Measurements from ENCODE around the gene CDK11A.
"Not testable (repeated sequence)": the region's sequence is repeated elsewhere in the genome, so short reads cannot be mapped to it uniquely, and the experiment has no call there.

Gene CDK11A

DNA sequence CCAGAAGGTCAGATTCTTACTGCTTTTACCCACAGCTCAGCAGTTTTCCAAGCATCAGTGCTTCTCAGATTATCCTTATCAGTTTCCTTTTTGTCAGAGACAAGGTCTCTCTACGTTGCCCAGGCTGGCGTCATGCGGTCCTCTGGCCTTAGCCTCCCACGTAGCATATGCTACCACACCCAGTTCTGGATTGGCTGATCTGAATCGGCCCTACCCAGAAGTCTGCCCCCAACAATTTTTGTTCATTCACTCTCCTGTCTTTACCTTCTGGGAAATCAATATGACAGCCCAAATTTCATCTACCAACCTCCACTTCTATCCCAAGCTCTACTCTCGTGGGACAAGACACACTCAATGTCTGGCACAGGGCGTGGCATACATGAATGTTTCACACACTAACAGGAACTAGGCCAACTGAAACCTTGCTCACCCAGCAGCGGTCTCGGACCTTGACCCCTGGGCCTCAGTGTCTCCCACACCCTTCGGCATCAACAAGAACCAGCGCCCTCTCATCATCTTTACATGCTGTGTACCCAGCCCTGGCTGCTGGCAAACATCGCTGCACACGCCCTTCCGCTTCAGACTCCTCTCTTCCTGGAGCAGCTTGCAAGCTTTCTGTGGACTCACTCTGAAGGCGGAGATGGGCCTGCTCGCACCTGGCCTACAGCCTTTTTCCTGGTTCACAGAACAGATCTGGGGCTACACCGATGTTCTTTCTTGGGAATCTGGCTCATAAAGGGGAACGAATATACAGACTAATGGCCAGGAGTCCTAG lies 8.9 kb downstream of the CDK11A start:
- not testable (repeated sequence) for DNase-seq

DNA sequence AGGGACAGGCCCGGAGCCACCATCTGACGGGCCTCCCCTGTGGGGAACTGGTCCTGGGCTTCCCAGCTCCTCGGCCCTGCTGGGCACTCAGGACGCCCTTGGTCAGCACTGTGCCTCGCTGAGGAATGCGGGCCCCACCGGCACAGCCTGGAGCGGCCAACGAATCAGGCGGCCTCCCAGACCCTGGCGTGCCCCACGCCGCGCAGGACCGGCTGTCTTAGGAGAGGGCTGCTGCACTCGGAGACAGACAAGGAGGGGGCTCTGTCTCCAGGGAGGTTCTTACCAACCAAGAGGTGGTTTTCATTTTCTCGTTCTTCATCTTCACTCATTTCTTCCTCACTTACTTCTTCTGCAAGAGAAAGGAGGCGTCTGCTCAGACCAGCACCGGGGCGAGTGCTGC lies 16.3 kb downstream of the CDK11A start:
- not testable (repeated sequence) for DNase-seq

DNA sequence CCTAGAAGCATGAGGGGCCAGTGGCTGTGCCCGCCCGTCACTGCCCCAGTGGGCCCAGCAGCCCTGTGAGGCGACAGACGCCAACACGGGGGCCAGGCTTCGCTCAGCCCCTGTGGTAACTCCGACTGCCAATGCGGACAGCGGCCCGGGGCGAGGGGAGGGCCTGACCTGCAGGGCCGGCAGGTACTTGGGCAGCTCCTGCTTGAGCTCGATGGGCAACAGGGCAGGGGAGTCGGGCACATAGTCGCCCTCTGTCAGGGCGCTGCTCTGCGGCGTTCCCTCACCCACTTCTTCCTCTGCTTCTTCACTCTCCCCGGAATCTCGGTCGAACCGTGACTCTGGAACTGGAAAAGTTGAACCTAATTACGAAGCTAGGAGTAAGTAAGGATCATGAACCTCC lies 16.9 kb downstream of the CDK11A start:
- DNase-seq, result not testable (repeated sequence)

DNA sequence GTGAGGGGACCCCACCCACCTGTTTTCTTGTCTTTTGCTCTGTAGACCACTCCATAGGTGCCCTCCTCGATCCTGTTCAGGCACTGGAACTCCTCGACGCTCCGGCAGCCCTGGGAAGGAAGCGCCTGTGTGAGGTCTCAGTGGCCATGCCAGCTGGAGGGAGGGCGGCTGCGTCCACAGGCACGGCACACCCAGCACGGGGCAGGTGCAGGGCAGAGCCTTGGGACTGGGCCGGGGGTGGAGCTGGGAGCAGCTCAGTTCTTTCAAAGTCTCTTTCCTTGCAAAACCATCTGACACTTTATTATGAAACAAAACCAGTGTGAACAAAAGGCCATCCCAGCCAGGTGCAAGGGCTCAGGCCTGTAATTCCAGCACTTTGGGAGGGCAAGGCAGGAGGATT lies 18.5 kb downstream of the CDK11A start:
- DNase-seq, result not testable (repeated sequence)

DNA sequence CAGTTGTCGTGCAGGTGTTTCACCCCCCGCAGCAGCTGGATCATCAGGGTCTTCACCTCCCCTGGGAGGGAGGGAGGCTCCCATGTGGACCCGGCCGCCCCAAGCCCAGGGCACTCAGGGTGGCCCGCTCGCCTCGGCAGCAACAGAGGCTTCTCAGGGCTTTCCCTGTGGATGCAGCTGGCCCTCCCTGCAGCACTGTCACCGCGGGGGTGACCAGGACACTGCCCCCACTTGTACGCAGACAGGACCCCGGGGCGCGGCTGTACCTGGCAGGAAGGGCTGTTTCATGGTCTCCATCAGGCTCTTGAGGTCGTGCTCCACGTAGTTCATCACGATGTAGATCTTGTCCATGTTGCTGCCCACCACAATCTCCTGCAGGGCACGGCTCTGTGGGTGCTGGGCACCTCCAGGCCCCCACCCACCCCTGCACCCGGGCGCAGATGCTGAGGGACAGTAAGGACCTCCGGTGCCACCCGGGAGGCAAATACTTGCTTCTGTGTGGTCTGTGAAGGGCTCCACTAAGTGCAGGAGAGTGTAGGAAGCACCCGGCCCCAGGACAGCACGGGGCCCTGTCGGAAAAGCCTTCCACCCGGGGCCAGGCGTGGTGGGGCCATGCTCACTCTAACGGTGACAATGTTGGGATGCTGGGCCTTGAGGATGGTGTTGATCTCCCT lies 19.7 kb downstream of the CDK11A start:
- DNase-seq, result not testable (repeated sequence)

DNA sequence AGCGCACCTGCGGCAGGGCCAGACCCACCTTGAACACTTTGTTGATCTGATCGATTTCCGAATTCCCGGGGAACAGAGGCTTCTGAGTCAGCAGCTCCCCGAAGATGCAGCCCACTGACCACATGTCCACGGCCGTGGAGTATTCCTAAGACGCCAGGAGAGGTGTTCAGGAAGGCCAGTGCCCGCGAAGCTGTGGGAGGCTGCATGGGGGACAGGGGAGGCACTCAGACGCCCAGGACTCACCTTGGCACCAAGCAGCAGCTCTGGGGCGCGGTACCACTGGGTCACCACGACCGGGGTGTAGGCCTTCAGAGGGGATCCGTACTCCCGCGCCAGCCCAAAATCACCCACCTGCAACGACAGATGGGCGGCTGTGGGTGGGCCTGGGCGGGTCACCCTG lies 20.4 kb downstream of the CDK11A start:
- no peak for DNase-seq

DNA sequence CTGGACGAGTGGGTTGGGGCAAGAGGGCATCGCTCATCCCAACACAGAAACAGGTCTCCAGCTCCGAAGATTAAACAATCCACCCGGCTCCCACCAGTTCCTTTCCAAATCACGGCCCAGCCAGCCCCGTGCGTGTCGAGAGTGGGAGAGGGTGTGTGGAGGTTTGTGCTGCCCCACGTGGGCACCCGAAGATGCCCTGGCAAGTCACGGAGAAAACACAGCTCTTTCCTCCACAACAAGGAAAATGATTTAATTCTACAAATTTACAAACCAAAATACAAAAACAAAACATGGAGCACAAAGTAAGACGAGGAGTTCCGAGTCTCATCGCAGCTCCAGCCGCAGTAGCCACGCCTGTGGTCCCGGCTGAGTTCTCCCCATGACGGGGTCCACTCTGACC lies 21.7 kb downstream of the CDK11A start:
- not testable (repeated sequence) for DNase-seq

DNA sequence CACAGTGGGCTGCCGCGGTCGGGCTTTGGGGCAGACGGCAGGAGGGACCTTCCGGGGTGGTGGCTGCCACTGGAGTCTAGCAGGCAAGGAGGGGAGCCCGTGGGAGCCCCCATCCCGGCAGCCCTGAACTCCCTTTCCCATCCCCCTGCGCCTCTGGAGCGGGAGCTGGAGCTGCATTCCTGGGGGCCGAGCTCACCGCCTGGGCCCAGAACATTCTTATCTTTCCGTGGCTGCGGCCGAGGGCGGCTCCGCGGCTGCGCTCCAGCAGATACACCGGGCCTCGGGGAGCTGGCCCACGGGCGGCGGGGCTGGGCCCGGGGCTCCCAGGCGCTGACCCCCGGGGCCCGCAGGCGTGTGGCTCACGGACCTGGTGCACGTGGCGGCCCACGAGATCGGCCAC lies 23.6 kb downstream of the CDK11A start:
- DNase-seq, result not testable (repeated sequence)

DNA sequence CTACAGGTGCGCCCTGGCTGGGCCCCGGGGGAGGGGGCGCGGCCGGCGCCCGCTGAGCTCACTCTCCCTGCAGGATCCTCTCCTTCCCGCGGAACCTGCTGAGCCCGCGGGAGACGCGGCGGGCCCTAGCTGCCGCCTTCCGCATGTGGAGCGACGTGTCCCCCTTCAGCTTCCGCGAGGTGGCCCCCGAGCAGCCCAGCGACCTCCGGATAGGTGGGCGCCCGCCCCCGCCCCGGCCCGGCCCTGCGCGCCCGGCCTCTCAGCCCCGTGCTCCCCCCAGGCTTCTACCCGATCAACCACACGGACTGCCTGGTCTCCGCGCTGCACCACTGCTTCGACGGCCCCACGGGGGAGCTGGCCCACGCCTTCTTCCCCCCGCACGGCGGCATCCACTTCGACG lies 24.1 kb downstream of the CDK11A start:
- DNase-seq, result not testable (repeated sequence)

DNA sequence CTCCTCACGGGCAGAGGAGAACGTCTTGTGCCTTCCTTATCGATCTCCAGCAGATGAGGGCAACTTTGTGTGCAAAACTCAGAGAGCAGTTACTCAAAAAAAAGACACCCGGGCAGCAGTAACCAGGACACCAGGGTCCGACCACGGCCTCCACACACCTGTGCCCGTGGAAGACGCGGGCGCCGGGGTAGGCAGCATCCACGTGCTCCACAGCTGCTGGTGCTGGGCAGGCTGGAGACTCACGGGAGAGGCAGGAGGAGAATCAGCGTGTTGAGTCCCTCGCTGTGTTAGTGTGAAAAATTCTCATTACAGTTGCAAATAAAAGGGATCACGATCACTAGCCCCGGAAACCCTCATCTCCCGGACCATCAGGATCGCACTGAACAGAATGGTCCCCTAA lies 25.1 kb downstream of the CDK11A start:
- DNase-seq, result not testable (repeated sequence)

DNA sequence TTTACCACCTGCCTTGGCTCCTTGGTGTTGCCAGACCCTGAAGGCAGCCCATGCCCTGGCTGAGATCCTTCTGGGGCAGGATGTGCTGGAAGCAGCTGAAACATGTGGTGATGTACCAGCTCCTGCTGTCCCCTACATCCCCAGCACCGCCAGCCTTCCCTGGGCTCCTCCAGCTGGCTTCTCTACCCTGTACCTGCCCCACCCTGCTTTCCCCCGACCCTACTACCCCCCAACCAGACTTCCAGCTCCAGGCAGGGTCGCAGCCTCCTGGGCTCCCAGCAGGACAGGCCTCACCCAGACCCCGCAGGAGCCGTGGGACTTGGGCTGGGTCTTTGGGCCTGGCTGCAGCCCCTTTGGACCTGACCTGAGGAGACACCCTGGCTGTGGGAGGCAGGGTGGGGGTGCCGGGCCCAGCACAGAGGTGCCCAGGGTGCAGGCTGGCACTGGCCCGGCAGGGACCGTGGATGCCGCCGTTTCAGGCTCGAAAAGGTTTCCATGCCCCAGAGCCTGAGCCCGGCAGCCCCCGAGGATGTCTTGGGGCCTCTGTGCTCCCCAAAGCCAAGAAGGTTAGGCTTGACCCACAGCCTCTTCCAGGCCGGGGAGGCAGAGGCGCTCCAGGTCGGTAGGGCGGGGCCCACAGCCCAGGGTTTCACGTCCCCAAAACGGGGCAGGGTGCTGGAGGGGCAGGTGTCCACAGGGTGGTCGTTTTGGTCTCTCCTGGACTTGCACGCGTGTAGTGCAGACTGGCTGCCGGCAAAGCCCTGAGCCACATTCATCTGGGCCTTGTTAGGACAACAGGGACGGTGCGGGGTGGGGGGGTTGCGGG lies 26.6 kb downstream of the CDK11A start:
- not testable (repeated sequence) for DNase-seq

DNA sequence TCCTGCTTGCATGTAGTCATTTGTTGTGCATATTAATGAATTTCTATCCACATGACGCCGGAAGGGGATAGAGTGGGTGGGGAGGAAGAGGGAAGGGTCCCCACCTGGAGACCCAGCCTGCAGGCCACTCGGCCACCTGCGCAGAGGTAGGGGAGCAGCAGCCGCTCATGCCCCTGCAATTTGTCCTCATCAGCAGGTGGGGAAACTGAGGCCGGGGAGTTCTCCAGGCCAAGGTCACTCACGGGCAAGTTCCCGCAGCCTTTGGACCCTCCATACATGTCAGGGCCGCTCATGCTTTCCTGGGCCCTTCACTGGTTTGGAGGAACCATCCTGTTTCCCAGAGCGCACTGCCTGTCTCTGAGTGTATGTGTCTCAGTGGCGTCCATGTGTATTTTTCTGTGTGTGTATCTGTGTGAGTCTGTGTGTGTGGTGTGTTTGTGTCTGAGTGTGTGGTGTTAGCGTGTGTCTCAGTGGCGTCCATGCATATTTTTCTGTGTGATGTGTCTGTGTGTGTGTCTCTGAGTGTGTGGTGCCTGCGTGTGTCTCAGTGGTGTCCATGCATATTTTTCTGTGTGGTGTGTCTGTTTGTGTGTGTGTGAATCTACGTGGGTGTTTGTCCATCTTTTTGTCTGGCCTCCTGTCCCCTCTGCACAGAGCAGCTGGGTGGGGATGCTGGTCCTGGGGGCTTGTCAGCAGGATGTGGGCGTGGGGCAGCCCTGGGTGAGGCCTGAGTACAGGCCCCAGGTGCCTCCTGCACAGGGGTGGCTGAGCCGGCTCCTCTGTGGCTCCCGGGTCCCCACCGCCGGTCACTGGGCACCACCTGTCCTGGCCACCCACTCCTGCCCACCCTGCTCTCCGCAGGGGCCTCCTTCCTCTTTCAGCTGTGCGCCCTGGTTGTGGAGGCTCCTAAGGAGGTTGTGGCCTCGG lies 27.5 kb downstream of the CDK11A start:
- not testable (repeated sequence) for DNase-seq

DNA sequence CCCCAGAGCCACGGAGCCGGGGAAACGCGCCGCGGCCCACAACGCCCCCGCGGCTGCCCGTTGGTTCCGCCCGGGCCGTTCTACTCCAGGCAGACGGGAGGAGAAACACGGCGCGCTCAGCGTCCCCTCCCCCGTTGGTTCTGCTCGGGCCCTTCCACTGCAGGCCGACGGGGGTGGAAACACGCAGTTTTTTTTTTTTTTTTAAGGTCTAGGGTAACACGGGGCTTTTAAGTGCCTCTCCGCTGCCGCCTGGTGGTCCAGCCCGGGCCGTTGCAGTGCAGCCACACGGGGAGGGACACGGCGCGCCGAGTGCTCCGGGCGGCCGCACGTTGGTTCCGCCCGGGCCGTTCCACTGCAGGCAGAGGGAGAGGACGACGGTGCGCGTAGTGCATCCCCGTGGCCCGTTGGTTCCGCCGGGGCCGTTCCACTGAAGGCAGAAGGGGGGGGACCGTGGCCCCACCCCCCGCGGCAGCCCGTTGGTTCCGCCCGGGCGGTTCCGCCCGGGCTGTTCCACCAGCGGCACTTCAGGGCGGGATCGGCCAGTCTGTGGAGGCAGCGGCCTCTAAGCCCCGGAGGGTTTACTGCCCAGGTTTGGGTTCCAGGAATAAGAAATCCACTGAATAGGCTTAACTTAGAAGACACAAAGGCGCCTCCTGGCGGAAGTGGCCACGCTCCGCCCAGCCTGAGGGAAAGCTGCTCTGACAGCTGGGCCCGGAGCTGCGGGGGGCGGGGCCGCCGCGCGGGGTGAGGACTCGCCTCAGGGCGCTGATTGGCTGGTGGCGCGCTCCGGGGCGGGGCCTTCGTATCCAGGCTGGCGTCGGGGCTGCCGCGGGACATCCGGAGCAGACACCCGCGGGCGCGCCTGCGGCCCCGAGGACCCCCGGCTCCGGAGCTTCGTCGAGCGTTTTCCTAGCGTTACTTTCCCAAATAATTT lies 31.2 kb downstream of the CDK11A start, which contains the start of gene SLC35E2B:
Gene SLC35E2B, minus strand, starts transcription at position 82 of the 934 bp plus-strand sequence. CDS start 16,096 bp downstream, outside the sequence.
- peak; percentile 89 for DNase-seq

DNA sequence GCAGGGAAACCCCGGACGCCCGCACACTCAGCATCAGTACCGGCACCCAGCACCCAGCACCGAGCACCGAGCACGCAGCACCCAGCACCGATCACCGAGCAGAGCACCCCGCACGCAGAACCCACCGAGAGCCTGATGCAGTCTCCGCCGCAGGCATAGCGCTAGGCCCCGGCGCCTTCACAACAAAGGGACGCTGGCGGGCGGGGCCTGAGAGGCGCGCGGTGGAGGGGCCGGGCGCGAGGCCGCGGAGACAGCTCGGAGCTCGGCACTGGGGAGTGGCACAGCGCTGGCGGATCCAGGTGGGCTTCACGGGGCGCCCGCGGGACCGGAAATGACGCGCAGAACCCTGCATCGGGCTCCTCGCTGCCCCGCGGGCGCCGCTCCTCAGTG lies 31.8 kb downstream of the CDK11A start:
- peak; percentile 77 for DNase-seq

DNA sequence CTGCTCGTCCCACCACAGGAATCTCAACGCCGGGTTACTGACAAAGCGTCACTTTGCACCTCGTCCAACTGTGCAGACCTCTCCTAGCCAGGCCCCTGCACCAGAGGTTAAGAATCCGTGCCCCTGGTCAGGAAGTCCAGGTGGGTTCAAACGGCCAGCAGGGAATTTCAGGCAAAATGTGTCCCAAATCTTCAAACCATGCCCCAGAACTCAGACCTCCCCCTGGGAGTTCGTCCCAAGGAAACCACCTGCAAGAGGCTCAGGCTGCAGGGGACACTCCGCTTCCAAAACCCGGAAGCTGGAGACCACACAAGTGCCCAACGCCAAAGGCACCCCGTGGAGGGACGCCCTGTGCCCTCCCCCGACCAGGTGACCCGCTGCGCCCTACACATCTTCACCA lies 32.7 kb downstream of the CDK11A start:
- DNase-seq, result not testable (repeated sequence)

DNA sequence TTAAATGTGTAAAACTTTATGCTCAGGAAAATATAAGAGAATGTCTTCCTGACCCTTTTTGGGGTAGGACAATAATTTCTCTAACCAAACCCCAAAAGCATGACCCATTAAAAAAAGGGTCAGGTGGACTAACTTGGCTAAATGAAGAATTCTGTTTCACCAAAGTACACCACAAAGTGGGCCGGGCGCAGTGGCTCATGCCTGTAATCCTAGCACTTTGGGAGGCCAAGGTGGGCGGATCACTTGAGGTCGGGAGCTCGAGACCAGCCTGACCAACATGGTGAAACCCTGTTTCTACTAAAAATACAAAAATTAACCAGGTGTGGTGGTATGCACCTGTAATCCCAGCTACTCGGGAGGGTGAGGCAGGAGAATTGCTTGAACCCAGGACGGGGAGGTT lies 34.6 kb downstream of the CDK11A start:
- DNase-seq, result not testable (repeated sequence)

DNA sequence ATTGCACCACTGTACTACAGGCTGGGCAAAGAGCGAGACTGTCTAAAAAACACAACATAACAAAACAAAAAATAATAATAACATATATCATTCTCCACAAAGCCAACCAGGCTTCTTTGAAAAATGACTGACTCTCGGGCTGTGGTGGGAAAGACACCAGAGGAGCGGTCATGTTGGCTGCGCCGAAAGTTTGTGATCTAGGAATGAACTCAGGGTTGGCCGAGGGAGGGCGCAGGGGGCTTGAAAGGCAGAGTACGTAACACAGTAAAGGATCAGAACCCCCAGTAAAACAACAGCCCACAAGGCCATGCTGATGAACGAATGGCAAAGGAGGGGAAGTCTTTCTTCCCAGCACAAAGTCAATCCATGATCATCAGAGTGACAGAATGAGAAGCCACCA lies 36.3 kb downstream of the CDK11A start:
- no peak for DNase-seq

DNA sequence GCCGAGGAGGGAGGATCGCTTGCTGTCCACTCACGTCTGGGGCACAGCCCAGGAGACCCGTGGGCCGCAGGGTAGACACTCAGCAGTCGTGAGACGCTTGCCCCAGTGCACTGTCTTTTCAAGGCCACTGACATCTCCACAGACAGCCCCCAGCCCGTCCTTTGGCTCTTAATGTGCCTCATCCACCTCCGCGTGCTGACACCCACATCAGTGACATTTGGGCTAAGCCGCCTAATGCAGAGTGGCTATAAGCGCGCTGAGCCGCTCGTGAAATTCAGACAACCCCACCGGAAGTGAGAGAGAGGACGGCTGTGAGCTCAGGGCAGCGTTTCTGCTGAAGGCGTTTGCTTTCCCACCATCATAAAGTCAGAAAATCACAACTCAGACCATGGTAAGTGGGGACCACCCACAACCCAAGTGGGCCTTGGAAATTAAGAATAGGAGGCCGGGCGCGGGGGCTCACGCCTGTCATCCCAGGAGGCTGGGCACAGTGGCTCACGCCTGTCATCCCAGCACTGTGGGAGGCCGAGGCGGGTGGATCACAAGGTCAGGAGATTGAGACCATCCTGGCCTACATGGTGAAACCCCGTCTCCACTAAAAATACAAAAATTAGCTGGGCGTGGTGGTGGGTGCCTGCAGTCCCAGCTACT lies 40.0 kb downstream of the CDK11A start:
- DNase-seq, result no peak

DNA sequence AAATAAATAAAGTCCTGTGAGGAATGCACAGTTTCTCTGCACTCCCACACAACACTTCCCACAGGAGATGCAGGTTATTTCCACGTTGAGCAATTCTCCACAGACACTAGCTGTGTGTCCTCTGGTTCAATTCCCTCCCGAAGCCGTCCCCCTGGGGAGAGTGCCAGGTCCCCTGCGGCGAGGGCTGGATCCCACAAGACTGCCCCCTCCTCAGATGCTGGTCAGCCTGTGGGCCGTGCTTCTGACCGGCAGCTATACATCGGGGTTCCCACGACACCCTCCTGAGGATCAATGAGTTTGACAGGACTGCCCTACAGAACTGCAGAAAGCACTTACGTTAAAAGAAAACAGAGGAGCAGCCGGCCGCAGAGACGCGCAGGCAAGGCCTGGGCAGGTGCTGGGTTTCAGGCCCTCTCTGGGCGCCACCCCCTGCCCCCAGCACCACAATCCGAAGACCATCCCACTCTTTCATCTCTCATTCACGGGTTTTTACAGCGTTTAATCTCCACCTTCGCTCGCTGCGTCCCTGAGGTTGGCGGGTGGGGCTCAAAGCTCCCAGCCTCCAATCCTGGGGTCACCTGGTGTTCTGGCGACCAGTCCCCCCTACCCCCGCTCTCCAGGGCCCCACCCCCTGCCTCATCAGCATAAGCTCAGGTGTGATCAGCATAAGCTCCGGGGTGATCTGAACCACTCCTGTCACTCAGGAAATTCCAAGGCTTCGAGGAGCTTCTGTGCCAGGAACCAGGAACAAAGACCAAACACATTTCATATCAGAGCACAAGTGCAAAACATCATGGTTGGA lies 40.9 kb downstream of the CDK11A start:
- DNase-seq, result no peak

DNA sequence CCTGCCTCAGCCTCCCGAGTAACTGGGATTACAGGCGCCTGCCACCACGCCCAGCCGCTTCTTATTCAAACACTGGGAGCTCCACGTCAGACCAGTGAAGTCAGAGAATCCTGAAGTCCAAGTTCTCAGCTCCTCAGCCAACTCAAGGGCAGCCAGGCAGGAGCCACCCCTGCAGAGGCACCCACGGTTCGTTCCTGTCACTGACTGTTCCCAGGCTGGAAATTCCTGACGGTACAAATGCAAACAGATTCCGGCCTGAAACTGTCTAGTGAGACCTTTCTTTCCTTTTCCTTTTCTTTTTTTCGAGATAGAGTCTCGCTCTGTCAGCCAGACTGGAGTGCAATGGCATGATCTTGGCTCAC lies 43.3 kb downstream of the CDK11A start:
- no peak for DNase-seq
